MM.1S (cell line): ENCODE results near the gene SFTPB.

Experiments used
- EZH2 ChIP-seq: fragments of 300-600 bp; sonication (generic); optimal IDR thresholded peaks from 2 replicates; pipeline ENCODE3; 2017; ENCODE audit warnings: low read depth, mild to moderate bottlenecking, antibody characterized with exemption, low read length, mixed read lengths
- EZH2phosphoT487 ChIP-seq: fragments of 300-600 bp; sonication (generic); IDR thresholded peaks from 2 replicates; pipeline ENCODE4 v1.6.1; 2018; ENCODE audit warnings: antibody characterized with exemption, low read length
- TF ChIP-seq, protein P1 (sequence below): fragments of 300-600 bp; sonication (generic); IDR thresholded peaks from 2 replicates; pipeline ENCODE4 v1.5.1; 2016; ENCODE audit warnings: antibody characterized with exemption, low read length, mixed read lengths

DNA sequence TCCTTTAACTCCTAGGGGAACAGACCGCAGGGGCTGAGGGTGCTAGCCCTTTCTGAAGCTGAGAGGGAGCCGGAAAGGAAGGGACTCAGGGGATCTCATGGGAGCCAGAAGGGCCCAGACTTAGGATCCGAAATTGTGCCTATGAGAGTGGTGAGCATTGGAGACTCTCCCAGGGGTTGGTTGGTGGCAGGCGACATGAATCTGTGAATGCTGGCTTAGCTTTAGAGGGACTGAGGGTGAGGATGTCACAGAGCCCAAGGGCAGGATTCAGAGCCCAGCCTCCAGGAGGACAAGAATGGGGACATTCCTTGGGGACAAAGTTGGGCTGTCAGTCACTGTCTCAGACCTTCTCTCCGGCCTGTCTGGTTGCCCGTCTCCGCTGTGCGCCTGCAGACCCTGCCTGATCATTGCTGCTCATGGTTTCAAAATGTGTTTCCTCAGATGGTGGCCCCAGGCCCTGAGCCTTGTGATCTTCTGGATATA lies 43.6 kb upstream of the SFTPB start:
- TF ChIP-seq, protein P1, sequence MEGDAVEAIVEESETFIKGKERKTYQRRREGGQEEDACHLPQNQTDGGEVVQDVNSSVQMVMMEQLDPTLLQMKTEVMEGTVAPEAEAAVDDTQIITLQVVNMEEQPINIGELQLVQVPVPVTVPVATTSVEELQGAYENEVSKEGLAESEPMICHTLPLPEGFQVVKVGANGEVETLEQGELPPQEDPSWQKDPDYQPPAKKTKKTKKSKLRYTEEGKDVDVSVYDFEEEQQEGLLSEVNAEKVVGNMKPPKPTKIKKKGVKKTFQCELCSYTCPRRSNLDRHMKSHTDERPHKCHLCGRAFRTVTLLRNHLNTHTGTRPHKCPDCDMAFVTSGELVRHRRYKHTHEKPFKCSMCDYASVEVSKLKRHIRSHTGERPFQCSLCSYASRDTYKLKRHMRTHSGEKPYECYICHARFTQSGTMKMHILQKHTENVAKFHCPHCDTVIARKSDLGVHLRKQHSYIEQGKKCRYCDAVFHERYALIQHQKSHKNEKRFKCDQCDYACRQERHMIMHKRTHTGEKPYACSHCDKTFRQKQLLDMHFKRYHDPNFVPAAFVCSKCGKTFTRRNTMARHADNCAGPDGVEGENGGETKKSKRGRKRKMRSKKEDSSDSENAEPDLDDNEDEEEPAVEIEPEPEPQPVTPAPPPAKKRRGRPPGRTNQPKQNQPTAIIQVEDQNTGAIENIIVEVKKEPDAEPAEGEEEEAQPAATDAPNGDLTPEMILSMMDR: no peak
- TF ChIP-seq EZH2 (no peak), EZH2phosphoT487 (no peak)
